Epithelial cell of esophagus (primary cell): ENCODE data around the gene FASTKD2.

Experiments
- DNase-seq: peaks from one replicate; pipeline ENCODE4 v3.0.0; 2010; ENCODE audit warnings: low read depth
- H3K4me3 ChIP-seq: 2 replicates; pipeline ENCODE4 v1.5.1; 2011; ENCODE audit warnings: mild to moderate bottlenecking, low read length, control low read depth
- CTCF ChIP-seq: IDR thresholded peaks from 2 replicates; pipeline ENCODE4 v1.5.1; 2011; ENCODE audit warnings: low read depth, mild to moderate bottlenecking, low read length, control low read depth, inconsistent platforms; ENCODE audit not compliant: insufficient read depth; ENCODE audit errors: missing control alignments

FASTKD2 gene

DNA sequence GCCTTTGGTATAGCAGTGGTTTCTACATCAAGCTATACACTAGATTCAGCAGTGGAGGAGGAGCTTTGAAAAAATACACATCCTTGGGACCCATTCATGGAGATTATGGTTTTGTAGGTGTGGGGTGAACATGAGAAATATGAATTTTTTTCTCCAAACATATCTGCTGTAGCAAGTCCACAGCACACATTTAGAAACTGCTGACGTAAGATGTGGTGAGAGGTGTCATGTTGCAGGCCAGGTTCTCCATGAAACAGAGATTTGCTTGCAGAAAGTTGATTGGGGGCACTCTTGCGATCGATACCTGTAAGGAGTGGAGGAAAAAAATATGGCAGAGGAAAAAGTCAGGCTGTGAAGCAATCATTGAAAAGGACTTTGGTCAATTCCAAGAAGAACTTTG lies 67.9 kb downstream of the FASTKD2 start:
- TF ChIP-seq CTCF: no peak
- no peak overlapping the region for H3K4me3 ChIP-seq
- no peak for DNase-seq

GRCh38 chr2:206836722-206837121 lies 71.3 kb downstream of the FASTKD2 start:
- H3K4me3 ChIP-seq: no peak overlapping the region
- TF ChIP-seq CTCF: no peak
- no peak for DNase-seq

DNA sequence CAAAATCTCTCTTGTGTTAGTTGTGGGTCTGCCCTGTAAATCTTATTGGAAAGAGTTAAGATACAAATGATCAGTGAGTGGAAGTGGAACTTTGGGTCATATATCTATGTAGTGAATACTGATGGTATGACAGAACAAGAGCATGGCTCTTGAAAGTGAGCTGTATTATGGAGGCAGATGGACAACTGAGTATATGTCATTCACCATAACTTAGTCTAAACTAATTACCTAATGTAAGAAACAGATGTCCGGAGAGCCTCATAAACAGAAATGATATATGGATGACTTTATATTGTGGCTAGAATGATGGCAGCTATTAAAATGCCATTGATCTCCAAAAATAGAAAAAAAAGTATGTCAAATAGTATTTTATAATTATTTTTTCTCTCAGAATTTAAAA lies 72.4 kb downstream of the FASTKD2 start:
- TF ChIP-seq CTCF: no peak
- H3K4me3 ChIP-seq: no peak overlapping the region
- DNase-seq: no peak

GRCh38 chr2:206838690-206839089 lies 73.3 kb downstream of the FASTKD2 start:
- no peak overlapping the region for H3K4me3 ChIP-seq
- TF ChIP-seq CTCF: no peak

GRCh38 chr2:206840999-206841398 lies 75.6 kb downstream of the FASTKD2 start:
- DNase-seq: no peak
- peak; percentile 21 for TF ChIP-seq CTCF
- H3K4me3 ChIP-seq: no peak overlapping the region

More at GRCh38 chr2:206838690-206839089, 73.3 kb downstream of the FASTKD2 start:
- DNase-seq: no peak
